Anterior cingulate cortex (tissue), 58 donors: ENCODE data around the gene ADGRF3.
"Not testable (repeated sequence)": the region's sequence is repeated elsewhere in the genome, so short reads cannot be mapped to it uniquely, and the experiment has no call there.

Experiments used
- DNase-seq, 58 donors: peaks; one replicate each; lab custom pipeline; 2025; lab: John Stamatoyannopoulos, UW

Gene ADGRF3

GRCh38 chr2:26354469-26354868 lies 7.9 kb upstream of the ADGRF3 start:
- not testable (repeated sequence) for DNase-seq

- DNase-seq, result no peak
These were observed 6.3 kb upstream of the ADGRF3 start for GRCh38 chr2:26352892-26353291.

GRCh38 chr2:26351375-26352090 lies 4.9 kb upstream of the ADGRF3 start:
- DNase-seq, result no peak

GRCh38 chr2:26349690-26350089 lies 3.1 kb upstream of the ADGRF3 start:
- DNase-seq, result no peak

- DNase-seq, result no peak
These were observed 787 bp upstream of the ADGRF3 start for GRCh38 chr2:26347286-26347865.

DNA sequence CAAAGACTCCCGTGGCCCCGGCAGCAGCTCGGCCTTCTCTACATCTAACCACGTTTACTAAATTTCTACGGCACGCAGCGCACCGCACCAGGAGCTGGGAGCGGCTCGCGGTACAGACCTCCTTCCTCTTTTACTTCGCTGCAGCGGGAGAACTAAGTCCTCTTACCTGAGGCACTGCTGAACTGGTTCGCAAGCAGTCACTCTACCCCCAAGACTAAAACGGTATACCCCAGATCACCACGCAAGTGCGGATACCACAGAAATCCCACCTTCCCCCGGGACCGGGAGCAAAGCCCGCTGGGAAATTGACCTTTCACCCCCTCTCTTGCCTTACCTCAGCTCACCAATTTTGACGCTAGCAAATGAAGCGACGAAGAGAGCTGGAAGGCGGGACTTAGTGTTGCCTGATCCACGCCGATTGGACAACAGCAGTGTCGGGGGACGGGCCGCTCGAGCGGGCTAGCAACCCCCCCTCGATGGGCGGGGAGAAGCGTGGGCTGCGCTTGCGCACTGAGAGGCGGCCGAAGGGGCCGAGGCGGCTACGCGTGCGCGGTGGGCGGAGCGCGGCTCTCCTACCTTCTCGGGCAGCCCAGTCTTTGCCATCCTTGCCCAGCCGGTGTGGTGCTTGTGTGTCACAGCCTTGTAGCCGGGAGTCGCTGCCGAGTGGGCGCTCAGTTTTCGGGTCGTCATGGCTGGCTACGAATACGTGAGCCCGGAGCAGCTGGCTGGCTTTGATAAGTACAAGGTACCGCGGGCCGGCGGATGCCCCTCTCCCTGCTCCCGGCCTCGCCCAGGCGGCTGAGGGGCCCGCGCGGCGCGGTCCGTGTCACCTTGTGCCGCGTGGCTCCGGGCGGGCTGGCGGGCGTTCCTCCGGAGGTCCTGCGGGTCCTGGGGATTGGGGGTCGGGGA lies 790 bp downstream of the ADGRF3 start, which contains the start of gene SELENOI:
TSS of gene SELENOI (plus strand) at position 599 of the 909 bp plus-strand sequence. CDS start at position 689, 90 bp downstream.
- DNase-seq, result peak; percentile 90 to 100 (median 99)

DNA sequence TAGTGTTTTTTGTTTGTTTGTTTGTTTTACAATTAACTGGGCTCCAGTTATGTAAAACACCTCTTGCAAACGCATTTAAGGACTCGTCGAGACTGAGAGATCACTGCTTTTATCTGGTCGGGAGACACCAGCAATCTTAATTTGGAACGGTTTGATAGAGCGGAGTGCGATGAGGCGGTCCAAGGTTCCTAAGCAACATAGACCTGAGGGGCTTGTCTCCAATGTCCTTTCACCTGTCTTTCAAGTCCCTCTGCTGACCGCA lies 1.4 kb downstream of the ADGRF3 start:
- DNase-seq, result no peak

- DNase-seq, result no peak
These were observed 1.9 kb downstream of the ADGRF3 start for GRCh38 chr2:26344581-26345282.

DNA sequence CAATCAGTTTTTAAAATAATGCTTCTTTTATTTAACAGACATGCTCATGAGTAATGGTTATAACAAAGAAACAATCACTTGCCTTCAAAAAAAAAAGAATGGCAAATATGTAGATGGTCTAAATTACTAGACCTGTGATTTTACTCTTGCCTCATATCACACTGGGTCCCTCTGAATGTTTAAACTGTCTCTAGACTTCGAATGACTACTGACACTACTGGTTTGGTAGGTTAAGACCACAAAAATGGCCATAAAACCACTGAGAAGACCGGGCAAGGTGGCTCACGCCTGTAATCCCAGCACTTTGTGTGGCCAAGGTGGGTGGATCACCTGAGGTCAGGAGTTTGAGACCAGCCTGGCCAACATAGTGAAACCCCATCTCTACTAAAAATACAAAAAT lies 5.8 kb downstream of the ADGRF3 start:
- no peak for DNase-seq

GRCh38 chr2:26337298-26337697 lies 9.3 kb downstream of the ADGRF3 start:
- DNase-seq, result no peak

DNA sequence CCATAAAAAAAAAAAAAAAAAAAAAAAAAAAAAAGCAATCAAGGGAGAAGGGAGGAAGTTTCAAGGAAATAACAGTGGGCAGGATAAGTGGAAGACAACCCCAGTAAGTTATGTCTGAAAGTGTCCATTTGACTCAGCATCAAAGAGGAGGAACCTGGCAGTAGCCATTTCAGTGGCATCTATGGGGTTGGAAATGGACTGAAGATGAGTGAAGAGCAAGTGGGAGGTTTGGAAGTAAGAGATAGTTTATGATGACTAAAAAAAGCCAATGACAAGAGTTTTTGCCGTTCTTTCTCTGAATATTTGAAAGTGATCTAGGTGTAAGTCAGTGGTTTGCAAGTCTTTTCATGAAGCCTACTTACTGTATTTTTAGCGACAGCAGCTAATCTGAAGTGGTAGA lies 9.9 kb downstream of the ADGRF3 start:
- no peak for DNase-seq

GRCh38 chr2:26335231-26335630 lies 11.4 kb downstream of the ADGRF3 start:
- DNase-seq, result no peak

GRCh38 chr2:26333293-26333692 lies 13.3 kb downstream of the ADGRF3 start:
- no peak for DNase-seq

- not testable (repeated sequence) for DNase-seq
These were observed 15.3 kb downstream of the ADGRF3 start for GRCh38 chr2:26331321-26331720.

GRCh38 chr2:26330604-26331003 lies 16.0 kb downstream of the ADGRF3 start:
- no peak for DNase-seq

GRCh38 chr2:26330114-26330549 lies 16.5 kb downstream of the ADGRF3 start:
- DNase-seq, result peak in 54 of 58 donors; percentile 2 to 91 (median 66)

GRCh38 chr2:26329083-26329482 lies 17.5 kb downstream of the ADGRF3 start:
- not testable (repeated sequence) for DNase-seq

DNA sequence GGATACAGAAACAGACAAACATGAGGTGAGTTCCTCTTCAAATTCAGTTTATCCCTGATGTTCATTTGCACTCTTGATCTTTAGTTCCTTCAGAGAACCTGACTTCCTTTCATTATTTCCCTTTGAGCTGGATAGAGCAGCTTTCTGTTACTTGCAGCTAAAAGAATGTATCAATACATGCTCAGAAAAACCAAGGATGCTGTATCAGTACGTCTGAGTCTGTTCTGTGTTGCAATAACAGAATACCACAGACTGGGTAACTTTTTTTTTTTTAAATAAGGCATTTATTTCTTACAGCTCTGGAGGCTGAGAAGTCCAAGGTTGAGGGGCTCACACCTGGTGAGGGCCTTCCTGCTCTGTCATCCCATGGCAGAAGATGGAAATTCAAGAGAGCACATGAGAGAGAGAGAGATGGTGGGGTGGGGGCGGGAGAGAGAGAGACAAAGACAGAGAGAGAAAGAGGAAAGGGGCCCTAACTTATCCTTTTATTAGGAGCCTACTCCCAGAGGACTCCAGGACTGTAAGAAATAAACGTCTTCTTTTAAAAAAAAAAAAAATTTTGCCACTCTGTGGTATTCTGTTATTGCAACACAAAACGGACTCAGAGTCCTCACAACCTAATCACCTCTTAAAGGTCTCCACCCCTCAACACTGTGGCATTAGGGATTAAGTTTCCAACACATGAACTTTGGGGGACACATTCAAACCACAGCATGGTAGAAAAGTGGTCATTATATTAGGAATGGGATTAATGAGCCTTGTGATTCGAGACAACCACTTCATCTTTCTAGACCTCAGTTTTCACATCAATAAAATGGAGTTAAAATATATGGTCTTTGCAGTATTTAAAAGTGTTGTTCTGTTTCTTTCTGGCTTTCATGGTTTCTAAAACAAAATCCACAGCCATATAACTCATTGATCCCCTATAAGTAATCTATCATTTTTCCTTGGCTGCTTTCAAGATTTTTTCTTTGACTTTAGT lies 19.0 kb downstream of the ADGRF3 start:
- DNase-seq, result no peak

- no peak for DNase-seq
These were observed 20.1 kb downstream of the ADGRF3 start for GRCh38 chr2:26326514-26326913.

DNA sequence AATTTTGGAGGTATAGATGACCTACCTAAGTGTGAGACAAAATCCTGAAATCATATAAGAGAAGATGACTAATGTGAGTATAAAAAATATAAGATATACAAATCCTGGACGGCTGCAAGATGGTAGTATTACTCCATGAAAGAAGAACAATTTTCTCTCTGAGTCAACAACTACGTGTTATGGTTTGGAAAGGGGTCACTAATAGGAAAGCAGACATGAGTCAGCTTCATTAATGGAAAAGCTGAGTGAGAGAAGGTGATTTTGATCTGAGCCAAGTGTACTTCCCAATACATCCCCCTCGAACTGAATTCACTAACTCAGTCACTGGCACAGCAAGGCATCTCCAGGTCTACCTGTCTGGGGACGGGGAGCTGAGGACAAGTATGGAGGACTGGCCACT lies 20.7 kb downstream of the ADGRF3 start:
- DNase-seq, result no peak
